ENCODE measurements around the gene SSTR5.
A peak's percentile ranks its signal among the peaks of the same experiment; 100 is the strongest.

DNA sequence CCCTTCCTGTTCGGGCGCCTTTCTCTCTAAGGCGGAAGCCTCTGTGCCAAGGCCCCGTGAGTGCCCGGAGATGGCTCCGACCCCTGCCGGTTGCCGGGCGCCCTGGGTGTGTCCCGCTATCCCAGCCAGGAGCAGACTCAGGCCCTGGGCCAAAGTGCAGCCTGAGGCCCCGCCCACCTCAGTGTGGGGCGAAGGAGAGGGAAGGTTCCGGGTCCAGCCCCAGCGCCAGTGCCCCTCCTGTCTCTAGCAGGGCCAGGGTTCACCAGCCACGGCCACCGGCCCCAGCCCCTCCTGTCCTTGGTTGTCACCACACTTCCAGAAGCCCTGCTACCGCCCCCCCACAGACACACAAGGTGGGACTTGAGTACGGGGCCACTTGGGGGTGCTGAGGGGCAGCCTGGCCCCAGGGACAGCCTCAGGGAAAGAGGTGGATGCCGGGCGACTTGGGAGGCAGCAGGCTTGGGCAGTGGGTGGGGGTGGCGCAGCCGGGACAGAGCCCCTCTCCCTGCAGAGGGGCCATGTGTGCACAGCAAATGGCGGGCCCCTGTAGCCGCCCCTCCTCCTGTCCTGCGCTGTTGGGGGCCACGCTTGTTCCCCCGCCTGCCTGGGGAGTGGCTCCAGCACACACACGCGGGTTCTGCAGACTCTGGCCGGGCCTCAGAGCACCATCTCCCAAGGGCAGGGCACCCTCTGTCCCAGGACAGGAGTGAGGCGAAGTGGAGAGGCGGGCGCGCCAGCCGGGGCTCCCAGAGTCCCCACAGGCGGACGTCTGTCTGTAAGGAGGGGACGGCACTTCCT lies 17.5 kb downstream of the SSTR5 start:
- TF ChIP-seq CTCF (IDR thresholded peaks at IDR 0.05) = peak; percentile 19; the same call in 2 of the 3 replicates
- no peak for TF ChIP-seq RCOR1 (IDR thresholded peaks at IDR 0.05; ENCODE audit: low read depth, low read length)
- 0 out of 5 replicates have a peak, but pooled peaks of 1 of the 2 experiments have one; percentile 34 for TF ChIP-seq JUN (IDR thresholded peaks at IDR 0.05)
- no peak; a peak in 1 of 5 replicates for TF ChIP-seq RAD21 (conservative IDR thresholded peaks at IDR 0.05 in 1 of 2, IDR thresholded peaks at IDR 0.05 in 1 of 2)
- no peak for TF ChIP-seq RNF2 (IDR thresholded peaks at IDR 0.05; ENCODE audit: borderline replicate concordance, low read depth)
- TF ChIP-seq JUNB (IDR thresholded peaks at IDR 0.05) = no peak
- TF ChIP-seq EP300 (IDR thresholded peaks at IDR 0.05) = no peak
- TF ChIP-seq MAFK (IDR thresholded peaks at IDR 0.05; ENCODE audit: partially characterized antibody) = no peak
- no peak for TF ChIP-seq USF2 (IDR thresholded peaks at IDR 0.05)
- no peak for TF ChIP-seq CBX2 (IDR thresholded peaks at IDR 0.05; ENCODE audit: borderline replicate concordance, low read depth)
- no peak for TF ChIP-seq PBX3 (IDR thresholded peaks at IDR 0.05)
- TF ChIP-seq MAZ (IDR thresholded peaks at IDR 0.05; ENCODE audit: borderline replicate concordance, low read depth, low read length) = no peak
- TF ChIP-seq CHD2 (IDR thresholded peaks at IDR 0.05; ENCODE audit: low read length, partially characterized antibody) = no peak
